ENCODE data around the gene ARID1B.

ARID1B gene

DNA sequence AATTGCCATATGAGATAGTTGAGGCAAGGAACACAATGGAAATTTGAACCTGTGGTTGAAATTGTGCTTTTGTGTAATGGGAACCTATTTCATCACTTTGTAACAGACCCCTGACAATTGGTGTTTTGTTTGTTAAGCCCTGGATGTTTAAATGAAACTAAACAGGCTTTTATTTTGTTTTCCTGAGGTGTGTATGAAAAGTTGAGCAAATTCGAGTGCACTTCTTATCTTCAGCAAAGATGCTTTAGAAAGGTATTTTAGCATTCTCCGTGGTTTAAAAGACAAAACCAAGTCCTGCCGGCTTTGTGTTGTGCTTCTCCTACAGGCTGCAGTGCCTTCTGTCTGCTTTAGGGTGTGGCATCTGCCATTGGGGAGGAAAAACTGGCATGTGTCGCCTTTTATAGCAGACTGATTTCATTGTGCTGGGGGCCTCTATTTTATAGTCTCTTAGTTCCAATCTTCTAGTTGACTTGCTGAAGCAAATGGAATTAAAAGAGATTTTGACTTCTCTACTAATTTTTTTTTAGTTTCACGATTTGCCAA, 2.2 kb upstream of the ARID1B start:
- peak; percentile 70 for DNase-seq

DNA sequence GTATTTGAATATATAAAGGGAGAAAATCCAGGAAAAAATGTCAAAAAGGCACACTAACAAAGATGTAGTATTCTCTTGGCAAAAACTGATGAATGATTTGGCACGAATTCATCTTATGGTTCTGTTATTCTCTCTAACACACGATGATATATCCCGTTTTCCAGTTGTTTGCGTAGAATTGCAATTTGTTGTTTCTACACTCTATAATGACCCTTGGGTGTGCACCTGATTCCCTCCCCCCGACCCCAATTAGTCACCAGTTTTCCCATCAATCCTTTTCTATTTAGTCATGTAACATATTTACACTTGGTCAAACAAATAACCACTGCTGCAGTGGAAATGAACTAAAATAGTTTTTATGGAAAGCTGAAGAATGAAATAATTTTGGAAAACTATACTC, 1.5 kb upstream of the ARID1B start:
- DNase-seq, result peak; percentile 50

DNA sequence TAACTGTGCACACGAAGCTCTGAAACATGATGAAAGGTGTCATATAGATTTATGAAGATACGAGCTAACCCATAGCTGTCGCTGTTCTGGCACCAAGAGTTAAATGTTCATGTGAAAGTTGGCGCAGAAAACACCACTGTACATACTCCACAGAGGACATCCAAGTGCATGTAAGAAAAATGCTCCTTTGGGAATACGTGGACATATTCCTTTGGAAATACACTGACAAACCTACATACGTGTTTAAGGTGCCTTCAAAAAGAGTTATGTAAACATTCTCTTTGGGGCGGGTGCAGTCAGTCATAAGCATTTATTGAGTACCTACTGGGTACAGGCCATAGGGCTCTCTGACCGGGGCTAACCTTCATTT, 723 bp upstream of the ARID1B start:
- DNase-seq, result peak; percentile 62

DNA sequence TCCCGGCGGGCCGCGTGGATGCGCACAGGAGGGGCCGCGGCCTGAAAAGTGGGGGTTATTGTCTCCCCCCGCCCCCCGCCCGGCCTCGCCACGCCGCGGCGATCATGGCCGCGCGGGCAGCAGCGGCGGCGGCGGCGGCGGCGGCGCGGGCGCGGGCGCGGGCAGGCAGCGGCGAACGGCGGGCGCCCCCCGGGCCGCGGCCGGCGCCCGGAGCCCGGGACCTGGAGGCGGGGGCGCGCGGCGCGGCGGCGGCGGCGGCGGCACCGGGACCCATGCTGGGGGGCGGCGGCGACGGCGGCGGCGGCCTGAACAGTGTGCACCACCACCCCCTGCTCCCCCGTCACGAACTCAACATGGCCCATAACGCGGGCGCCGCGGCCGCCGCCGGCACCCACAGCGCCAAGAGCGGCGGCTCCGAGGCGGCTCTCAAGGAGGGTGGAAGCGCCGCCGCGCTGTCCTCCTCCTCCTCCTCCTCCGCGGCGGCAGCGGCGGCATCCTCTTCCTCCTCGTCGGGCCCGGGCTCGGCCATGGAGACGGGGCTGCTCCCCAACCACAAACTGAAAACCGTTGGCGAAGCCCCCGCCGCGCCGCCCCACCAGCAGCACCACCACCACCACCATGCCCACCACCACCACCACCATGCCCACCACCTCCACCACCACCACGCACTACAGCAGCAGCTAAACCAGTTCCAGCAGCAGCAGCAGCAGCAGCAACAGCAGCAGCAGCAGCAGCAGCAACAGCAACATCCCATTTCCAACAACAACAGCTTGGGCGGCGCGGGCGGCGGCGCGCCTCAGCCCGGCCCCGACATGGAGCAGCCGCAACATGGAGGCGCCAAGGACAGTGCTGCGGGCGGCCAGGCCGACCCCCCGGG, 637 bp downstream of the ARID1B start:
- DNase-seq, result no peak

DNA sequence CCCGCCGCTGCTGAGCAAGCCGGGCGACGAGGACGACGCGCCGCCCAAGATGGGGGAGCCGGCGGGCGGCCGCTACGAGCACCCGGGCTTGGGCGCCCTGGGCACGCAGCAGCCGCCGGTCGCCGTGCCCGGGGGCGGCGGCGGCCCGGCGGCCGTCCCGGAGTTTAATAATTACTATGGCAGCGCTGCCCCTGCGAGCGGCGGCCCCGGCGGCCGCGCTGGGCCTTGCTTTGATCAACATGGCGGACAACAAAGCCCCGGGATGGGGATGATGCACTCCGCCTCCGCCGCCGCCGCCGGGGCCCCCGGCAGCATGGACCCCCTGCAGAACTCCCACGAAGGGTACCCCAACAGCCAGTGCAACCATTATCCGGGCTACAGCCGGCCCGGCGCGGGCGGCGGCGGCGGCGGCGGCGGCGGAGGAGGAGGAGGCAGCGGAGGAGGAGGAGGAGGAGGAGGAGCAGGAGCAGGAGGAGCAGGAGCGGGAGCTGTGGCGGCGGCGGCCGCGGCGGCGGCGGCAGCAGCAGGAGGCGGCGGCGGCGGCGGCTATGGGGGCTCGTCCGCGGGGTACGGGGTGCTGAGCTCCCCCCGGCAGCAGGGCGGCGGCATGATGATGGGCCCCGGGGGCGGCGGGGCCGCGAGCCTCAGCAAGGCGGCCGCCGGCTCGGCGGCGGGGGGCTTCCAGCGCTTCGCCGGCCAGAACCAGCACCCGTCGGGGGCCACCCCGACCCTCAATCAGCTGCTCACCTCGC, 1.5 kb downstream of the ARID1B start:
- DNase-seq, result no peak

DNA sequence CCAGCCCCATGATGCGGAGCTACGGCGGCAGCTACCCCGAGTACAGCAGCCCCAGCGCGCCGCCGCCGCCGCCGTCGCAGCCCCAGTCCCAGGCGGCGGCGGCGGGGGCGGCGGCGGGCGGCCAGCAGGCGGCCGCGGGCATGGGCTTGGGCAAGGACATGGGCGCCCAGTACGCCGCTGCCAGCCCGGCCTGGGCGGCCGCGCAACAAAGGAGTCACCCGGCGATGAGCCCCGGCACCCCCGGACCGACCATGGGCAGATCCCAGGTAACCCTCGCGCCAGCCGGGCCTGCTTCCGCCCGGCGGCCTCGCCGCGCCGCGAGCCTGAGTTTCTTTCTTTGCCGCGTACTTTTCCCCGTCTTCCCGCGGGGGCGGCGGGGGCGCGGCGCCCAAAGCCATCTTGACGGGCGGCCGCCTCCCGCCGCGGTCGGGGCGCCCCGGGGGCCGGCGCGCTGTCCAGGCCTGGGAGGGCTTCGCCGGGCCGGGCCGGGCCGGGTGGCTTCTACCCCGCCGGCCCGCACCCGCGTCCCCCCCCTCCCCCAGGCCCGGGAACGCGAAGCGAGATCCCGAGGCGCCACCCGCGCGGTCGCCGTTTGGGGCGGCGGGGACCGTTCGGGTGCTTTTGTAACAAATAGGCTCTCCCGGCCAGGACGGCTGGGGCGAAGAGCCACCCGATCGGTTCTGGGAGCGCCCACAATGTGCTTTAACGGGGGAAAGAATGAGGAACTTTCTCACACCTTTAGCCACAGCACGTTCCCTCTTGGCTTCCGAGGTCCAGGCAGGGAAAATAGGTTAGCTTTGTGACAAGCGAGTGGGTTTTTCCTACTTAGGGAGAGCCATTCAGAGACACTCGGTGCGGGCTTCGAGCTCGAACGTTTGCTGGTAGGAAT, 2.3 kb downstream of the ARID1B start:
- DNase-seq, result peak; percentile 49

DNA sequence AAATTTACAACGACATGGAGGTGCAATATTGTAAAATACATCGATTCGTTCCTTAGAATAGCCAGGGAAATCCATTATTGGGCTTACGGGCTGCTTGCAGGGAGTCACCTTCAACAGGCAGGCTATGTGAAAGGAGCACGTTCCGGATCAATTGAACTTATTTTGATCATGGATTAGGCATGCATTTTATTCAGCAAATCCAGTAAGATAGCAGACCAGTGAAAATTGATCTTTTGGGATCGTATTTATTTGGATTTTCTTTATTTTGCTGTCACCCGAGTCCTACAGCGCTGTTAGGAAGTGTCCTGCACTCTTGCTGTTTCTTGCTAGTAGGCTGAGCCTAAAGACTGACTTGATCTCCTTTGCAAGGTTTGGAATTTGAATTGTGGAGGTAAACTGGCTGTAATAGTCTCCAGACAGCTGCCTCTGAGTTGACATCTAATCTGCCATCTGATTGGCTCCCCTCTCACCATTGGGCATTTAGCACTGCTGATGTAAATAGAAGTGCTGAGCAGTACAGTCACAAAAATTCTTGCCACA, 3.0 kb downstream of the ARID1B start:
- peak; percentile 96 for DNase-seq

DNA sequence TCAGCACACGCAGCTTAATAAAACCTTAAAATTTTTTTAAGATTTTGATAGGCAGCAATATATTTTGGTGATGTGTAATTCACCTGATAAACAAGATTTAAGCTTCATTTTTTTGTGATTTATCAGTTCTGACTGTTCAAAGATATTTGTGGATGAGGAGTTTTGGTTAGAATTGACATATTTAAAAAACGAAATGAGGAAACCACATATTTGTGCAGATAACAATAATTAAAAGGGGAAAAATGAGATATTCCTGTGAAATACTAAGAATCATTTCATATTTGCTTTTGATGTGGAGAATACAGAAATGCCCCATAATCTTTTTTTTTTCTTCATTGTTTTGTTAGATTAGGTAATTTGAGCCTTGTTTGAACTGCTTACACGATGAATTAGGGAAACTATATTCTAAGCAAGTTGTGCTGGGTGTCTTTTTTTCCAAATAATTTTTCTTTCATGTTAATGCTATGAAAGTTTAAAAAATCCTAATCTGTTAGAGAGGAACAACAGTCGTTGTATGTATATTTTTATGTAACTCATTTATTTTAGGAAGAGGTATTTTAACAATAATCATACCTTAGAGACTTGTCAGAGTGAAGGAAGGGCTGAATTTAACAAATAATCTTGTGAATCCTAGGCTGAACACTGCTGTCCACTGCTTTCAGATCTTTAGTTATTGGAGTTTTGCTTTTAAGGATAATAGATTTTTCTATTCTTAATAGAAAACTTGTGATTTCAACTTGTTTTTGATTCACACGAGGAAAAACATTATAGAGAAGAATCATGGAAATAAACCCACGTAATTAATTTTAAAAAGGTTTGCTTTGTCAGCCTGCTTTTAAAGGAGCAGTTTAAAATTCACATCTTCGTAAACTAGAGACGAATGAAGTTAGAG, 4.0 kb downstream of the ARID1B start:
- DNase-seq, result peak; percentile 25

DNA sequence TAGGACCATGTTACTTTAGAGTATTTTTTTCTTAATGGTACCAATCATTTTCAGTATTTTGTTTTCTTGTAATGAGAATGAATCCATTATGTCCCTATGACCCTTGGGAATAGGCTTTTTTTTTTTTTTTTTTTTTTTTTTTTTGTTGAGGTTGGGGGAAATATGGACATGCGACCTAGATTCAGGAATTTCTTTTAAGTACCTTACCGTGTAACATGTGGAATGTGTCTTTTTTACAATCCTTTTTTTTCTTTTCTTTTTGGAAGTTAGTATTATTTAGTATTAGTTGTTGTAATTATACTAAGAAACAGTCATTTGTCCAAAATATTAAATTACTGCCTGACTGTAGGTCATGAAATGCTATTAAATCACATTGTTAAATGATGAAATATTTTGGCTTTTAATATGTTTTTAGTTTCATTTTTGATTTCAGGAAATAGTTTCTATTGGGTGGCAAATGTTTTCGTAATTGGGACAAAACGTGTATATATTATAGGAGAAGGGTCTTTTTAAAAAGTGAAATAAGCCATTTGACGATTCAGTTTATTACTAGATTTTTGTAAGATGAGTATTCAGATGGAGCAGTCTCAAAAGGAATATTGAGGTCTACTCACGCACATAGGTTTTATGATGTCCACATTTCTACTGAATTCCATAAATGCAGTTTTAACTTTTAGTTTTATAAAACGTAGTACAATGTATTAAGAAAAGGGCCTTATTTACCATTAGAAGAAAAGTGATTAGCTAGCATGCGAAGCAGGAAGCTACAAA, 4.9 kb downstream of the ARID1B start:
- DNase-seq, result no peak

DNA sequence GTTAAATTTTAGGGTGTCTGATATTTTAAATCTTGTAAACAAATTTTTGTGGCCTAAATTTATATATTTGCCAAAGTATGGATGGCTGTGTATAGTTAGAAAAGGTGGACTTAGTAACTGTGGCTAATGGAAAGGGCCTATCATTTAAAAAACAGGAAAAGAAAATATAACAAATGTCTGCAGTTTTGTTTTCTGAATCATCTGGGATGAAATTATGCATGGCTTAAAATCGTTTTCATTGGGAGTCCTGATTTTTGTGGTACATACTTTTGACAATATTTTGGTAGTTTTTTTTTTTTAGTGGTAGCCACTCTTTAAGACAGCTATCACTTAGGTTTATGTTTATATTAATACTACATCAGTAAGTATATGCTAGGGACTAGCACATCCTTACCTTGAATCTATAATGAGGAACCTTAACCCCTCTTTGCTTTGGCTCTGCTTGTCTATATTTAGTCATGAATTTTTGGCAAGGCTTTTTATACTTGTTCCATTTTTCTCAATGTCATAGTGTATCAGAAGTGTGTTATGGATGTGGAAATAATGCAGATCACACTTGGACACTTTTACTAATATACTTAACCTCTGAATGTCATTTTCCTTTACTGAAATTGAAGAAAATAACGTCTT, 5.6 kb downstream of the ARID1B start:
- no peak for DNase-seq

DNA sequence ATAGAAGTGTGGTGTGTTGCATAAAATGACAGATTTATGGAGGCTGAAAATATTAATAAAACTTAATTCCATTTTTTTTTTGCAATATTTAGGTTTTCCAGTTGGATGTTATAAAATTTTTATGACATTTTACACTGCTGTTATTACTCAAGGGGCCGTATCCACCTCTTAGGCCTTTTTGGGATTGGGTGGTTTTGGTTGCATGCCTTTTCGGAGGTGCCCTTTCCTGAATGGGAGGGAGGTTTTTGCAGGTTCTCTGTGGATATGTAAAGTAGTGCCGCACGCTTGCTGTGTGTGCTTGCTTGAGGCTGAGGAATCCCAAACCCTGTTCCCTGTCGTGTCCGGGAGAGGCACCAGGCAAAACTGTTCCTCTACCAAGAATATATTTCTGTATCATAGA, 6.8 kb downstream of the ARID1B start:
- DNase-seq, result no peak

DNA sequence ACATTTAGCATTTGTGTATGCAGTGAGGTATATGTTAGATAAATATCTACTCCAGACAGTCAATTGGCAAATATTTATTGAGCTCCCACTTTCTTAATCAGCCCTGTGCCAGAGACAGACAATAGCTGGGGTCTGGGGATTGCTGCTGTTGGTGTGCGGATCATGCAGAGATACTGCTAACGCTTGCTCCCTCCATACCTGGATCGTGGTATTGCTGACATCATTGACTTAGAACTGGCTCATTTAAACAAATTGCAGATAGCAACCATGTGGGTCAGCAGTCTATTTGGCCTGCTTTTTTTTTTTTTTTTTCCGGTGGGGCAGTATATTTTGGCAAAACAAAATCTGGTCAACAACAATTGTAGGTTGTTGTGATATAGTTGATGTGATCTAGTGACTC, 9.5 kb downstream of the ARID1B start:
- no peak for DNase-seq

DNA sequence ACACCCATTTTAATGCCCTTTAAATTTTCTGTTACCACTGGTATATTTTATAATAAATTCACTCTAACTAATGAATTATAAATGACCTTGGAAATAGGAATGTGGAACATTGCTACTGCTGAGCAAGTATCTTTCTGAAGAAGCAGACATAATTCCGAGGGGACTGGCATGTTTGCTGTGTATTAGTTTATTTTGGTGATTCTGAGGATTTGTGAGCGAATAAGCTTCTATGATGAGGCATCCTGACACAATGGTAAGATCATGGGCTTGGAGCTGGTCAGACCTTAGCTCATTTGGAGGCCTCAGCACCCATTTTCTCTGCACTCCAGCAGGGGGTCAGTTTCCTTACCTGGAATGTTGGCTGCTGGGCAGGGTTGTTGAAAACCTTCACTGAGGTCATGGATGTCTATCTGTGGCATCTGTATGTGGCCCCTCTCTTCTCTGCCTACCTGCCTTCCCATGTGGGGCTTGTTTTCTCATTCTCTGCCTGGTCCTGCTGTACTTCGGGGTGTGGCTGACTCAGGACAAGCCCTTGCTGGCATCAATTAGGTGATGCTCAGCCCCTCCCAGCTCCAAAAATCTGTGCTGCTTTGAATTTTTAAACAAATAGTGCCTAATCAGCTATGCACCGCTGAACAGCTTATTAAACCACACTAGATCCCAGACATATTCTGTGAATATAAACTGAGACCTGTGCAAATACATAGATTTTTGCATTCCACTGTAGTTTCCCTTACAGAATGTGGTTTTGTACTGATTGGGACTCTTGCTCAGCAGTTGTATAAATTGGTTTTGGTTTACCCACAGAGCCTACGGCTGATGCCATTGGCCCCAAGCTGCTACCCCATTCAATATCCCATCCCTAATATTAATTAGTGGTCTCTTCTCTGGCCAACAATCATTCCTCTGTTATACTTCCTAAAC, 10.7 kb downstream of the ARID1B start:
- no peak for DNase-seq

DNA sequence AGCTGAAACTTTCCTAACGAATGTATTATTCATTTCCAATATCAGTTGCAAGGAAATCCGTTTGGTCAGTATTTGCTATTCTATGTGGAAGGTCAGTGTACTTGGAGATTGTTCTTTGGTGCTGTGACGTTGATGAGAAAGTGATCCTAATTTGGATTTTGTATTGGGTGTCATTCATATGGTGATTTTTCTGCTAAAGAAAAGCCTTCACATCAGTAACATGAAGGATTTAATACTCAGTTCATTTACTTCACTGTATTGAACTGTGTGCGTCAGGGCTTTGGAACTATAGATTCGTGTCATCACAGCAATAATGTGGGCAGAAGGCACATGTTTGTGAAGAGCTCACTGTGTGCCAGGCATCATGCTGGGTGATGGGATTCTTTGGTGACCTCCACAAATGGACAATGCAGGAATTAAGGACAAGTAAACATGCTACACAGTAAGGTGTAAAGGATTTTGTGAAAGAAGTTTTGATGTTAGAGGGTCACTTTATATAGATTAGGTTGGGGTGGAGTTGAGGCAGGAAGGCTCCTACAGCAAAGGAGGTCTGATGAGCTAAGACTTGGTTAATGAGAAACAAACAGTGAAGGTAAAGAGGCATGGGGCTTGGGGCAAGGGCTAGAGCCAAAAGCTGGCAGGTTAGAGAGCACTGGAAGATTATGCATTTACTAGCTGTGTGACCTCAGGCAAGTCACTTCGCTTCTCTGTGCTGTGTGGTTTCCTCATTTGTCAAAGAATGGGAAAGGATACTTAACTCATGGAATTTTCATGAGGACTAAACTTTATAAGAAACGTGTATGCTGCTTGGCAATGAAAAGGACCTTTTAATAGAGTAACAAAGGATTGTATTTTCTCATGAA, 12.1 kb downstream of the ARID1B start:
- DNase-seq, result no peak

DNA sequence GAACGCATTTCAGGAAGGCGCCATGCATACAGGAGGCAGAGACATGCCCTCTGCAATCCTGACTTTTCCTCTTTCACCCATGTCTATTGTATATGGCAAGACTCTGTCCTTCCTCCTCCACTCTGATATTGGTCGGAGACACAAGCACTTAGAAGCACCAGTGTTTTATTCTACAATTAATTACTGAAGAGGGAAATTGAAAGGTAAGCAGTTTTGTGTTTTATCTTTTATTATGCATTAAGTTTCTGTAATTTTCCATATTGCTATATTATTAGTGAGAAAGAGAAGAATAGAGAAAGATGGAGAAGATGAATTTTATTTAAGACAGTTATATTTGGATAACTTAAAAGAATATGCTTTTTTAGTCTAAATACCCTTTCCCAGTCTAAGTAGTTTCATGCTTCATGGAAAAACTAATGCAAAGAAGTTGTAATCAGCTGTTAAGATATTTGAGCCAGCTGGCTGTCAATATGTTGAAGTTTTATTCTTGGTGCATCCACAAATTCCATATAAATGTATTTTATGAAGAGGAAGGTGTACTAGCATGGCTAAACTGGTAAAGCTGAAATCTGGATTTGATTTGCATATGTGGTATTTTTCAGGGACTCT, 13.6 kb downstream of the ARID1B start:
- DNase-seq, result peak; percentile 10

DNA sequence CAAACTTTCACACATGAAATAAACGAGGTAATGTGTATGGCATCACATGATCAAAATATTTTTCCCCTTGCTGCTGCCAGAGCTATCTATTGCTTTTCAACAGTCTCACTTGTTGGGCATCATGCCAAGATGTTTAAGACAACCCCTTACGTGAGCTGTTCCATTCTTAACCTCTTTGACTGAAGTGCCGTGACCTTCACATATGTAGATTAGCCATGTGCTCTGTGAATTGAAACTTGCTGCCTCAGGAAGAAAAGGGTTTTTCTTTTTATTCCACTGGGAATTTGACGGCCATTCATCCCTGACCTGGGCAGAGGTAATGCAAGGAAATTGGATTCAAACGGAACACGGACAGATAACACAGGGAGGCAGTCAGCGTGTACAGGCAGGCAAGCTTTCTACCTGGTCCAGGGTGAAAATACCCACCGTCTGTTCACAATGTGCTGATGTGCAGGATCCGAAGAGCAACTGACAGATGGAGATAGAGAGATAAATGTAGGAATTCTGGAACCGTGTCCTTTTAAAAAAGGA, 14.2 kb downstream of the ARID1B start:
- peak; percentile 85 for DNase-seq

DNA sequence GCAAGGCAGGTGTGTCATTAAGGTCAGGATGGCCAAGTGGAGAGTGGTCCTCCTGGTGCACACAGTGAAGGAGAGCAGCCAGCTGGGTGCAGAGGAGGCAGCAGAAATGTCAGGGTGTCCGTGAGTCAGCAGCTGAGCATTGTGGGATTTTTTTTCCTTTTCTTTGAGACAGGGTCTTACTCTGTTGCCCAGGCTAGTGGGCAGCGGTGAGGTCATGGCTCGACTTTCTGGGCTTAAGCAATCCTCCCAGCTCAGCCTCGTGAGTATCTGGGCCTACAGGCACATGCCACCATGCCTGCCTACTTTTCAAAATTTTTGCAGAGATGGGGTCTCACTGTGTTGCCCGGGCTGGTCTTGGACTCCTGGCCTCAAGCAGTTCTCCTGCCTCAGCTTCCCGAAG, 16.0 kb downstream of the ARID1B start:
- no peak for DNase-seq

Data from NCI-H748 treated with DMSO at 0.1 percent for 48 hours (cell line).